ENCODE data around the gene CHGA. TPM values are rescaled to one million over a fixed set of nuclear protein-coding genes. Genes with fewer than 3 reads are reported as not detected.
A peak's percentile ranks its signal among the peaks of the same experiment; 100 is the strongest.

CHGA gene, protein sequence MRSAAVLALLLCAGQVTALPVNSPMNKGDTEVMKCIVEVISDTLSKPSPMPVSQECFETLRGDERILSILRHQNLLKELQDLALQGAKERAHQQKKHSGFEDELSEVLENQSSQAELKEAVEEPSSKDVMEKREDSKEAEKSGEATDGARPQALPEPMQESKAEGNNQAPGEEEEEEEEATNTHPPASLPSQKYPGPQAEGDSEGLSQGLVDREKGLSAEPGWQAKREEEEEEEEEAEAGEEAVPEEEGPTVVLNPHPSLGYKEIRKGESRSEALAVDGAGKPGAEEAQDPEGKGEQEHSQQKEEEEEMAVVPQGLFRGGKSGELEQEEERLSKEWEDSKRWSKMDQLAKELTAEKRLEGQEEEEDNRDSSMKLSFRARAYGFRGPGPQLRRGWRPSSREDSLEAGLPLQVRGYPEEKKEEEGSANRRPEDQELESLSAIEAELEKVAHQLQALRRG
- total RNA-seq (0.38 TPM), polyA plus RNA-seq (ENCODE audit: insufficient read depth, low read depth, low replicate concordance) (6.6 TPM)
- long read RNA-seq, donor 1: 0 reads
- long read RNA-seq, donor 2: 0 reads
- long read RNA-seq, donor 3: 0 reads
- long read RNA-seq, donor 4: 0 reads
- long read RNA-seq, donor 5: 0 reads
- long read RNA-seq, donor 6: 0 reads
- long read RNA-seq, donor 7, partial matches to known transcripts: 0 of 2 reads
- long read RNA-seq, donor 7, other reads (novel, unspliced or antisense): 0 of 2 reads
- long read RNA-seq, donor 8: 0 reads
- long read RNA-seq, donor 9: 0 reads
- long read RNA-seq, donor 10, partial matches to known transcripts: 0 of 1 reads
- long read RNA-seq, donor 10, other reads (novel, unspliced or antisense): 0 of 1 reads

GRCh38 chr14:92922883-92923743 is at the start of gene CHGA:
TSS of gene CHGA (plus strand) at chr14:92923150. CDS start at chr14:92923360, 210 bp downstream.
- FAIRE-seq: no peak
- no peaks in the 10 kb centered on the region for H3K9me3 ChIP-seq (ENCODE audit: control insufficient read depth in 2 of 3, insufficient read depth in 1 of 3, low read length in 3 of 3)
- no peak within 1 kb of the TSS for H3K9ac ChIP-seq (ENCODE audit: low read length in 3 of 3)
- no peak within 1 kb of the TSS for H3K4me3 ChIP-seq (ENCODE audit: low read length in 3 of 3)
- no peaks in the 10 kb centered on the region for H3K4me1 ChIP-seq (ENCODE audit: control insufficient read depth in 2 of 3, insufficient read depth in 2 of 3, low read depth in 1 of 3, low read length in 3 of 3)
- no peak for TF ChIP-seq CTCF (IDR thresholded peaks at IDR 0.05; ENCODE audit: borderline replicate concordance, extremely low read depth, insufficient read depth)
- H3K27ac ChIP-seq (ENCODE audit: low read depth in 2 of 2, low read length in 2 of 2): no peak within 1 kb of the TSS
- no peaks in the 10 kb centered on the region for H3K36me3 ChIP-seq (ENCODE audit: control insufficient read depth in 2 of 3, insufficient read depth in 3 of 3, low read length in 3 of 3)
- no peaks in the 10 kb centered on the region for H3K27me3 ChIP-seq (ENCODE audit: control insufficient read depth, insufficient read depth, low read length)
- intact Hi-C loops (cut with DNase I): no loop called here
- peak; percentile 81 to 91 (median 88) for DNase-seq

GRCh38 chr14:92874962-92875661 is 47.8 kb upstream of the CHGA start:
- H3K9ac ChIP-seq (ENCODE audit: low read length in 3 of 3): no peak overlapping the region
- DNase-seq (peak in 4 of 5 donors; percentile 53 to 69 (median 60)), FAIRE-seq (no peak)
- H3K27me3 ChIP-seq (ENCODE audit: control insufficient read depth, insufficient read depth, low read length): peaks cover 4% of the 10 kb centered on the region
- no peak for TF ChIP-seq CTCF (IDR thresholded peaks at IDR 0.05; ENCODE audit: borderline replicate concordance, extremely low read depth, insufficient read depth)
- no peaks in the 10 kb centered on the region for H3K9me3 ChIP-seq (ENCODE audit: control insufficient read depth in 2 of 3, insufficient read depth in 1 of 3, low read length in 3 of 3)
- no peak overlapping the region for H3K4me3 ChIP-seq (ENCODE audit: low read length in 3 of 3)
- H3K4me1 ChIP-seq (ENCODE audit: control insufficient read depth in 2 of 3, insufficient read depth in 2 of 3, low read depth in 1 of 3, low read length in 3 of 3): no peaks in the 10 kb centered on the region
- H3K36me3 ChIP-seq (ENCODE audit: control insufficient read depth in 2 of 3, insufficient read depth in 3 of 3, low read length in 3 of 3): no peaks in the 10 kb centered on the region
- intact Hi-C loops (cut with DNase I): no loop called here
- no peak overlapping the region for H3K27ac ChIP-seq (ENCODE audit: low read depth in 2 of 2, low read length in 2 of 2)

DNA sequence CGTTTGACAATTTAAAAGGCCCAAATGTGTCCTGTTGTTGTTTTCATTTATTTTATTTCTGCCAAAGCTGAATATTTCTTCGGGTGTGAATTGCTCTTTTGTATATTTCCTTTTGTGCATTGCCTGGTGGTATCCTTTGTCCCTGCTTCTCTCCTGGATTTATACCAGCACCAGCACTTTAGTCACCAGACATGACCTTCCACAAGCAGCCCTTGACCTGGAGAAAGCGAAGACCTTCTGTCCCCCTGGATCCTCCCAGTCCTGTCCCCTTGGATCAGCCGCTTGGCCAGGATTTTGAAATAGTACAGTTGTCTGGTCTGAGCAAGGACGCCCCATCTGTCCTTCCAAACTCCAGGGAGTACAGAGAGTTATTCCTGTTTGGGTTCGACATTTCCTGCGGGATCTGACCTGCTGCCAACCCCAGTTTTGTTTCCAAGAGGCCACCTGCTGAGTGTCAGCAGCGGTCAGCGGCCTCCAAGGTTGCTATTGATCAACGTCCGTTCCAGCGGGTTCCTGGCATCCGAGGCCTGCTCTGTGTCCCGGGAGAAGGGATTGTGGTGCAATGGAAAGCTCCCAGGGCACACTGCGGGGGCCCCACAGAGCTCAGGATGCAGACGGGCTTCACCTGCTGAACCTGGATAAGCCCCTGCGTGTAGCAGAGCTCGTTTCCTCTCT is 45.1 kb upstream of the CHGA start:
- H3K9ac ChIP-seq (ENCODE audit: low read length in 3 of 3): no peak overlapping the region
- no peak for FAIRE-seq
- H3K4me1 ChIP-seq (ENCODE audit: control insufficient read depth in 2 of 3, insufficient read depth in 2 of 3, low read depth in 1 of 3, low read length in 3 of 3): no peaks in the 10 kb centered on the region
- no peaks in the 10 kb centered on the region for H3K36me3 ChIP-seq (ENCODE audit: control insufficient read depth in 2 of 3, insufficient read depth in 3 of 3, low read length in 3 of 3)
- no peak overlapping the region for H3K27ac ChIP-seq (ENCODE audit: low read depth in 2 of 2, low read length in 2 of 2)
- H3K9me3 ChIP-seq (ENCODE audit: control insufficient read depth in 2 of 3, insufficient read depth in 1 of 3, low read length in 3 of 3): no peaks in the 10 kb centered on the region
- H3K4me3 ChIP-seq (ENCODE audit: low read length in 3 of 3): no peak overlapping the region
- TF ChIP-seq CTCF (IDR thresholded peaks at IDR 0.05; ENCODE audit: borderline replicate concordance, extremely low read depth, insufficient read depth): no peak
- peak in 1 of 5 donors; percentile 18 for DNase-seq
- peaks cover 4% of the 10 kb centered on the region for H3K27me3 ChIP-seq (ENCODE audit: control insufficient read depth, insufficient read depth, low read length)
- intact Hi-C loops (cut with DNase I): no loop called here
